Measurements from ENCODE around the gene PRMT7. TPM values are rescaled to one million over a fixed set of nuclear protein-coding genes. Genes with fewer than 3 reads are reported as not detected.

Gene PRMT7
- total RNA-seq, 2 experiments from 2014 or later = 80.4 to 85.1 TPM

- DNase-seq (ENCODE audit: low spot score) = no peak
- no peak for TF ChIP-seq CTCF (conservative IDR thresholded peaks at IDR 0.05; ENCODE audit: low read length)
- no peak for TF ChIP-seq EZH2phosphoT487 (IDR thresholded peaks at IDR 0.05; ENCODE audit: borderline replicate concordance, low read depth, low read length)
- Histone ChIP-seq H4K20me1 (ENCODE audit: insufficient read depth, low read length) (no peaks in the 10 kb centered on the region), H3K4me3 (ENCODE audit: low read depth, low read length, poor library complexity, severe bottlenecking) (peak overlapping the region; percentile 56), H2AFZ (ENCODE audit: low read length) (no peak overlapping the region), H3K9me3 (ENCODE audit: low read length) (no peaks in the 10 kb centered on the region), H3K9me2 (ENCODE audit: insufficient read depth, low read length) (no peaks in the 10 kb centered on the region), H3K4me1 (ENCODE audit: insufficient read depth, low read length, poor library complexity, severe bottlenecking) (peaks cover 97% of the 10 kb centered on the region), H3K79me2 (ENCODE audit: insufficient read depth, low read depth, low read length) (peaks cover 43% of the 10 kb centered on the region), H3K4me2 (ENCODE audit: low read length) (peak overlapping the region; percentile 83), H3K27ac (ENCODE audit: low read depth, low read length, poor library complexity, severe bottlenecking) (peak overlapping the region; percentile 97), H3K36me3 (ENCODE audit: insufficient read depth, low read length) (peaks cover 66% of the 10 kb centered on the region)
- no TSS peak for BruUV-seq (replicated peaks)
- ChIA-PET POLR2A (interaction anchor here (0.6 to 2.6 kb wide), 15 partner anchors 9 to 638 kb away, joined by 3 to 19 read pairs (median 5); partner anchors contain the start of genes PRMT7, SLC7A6 and SLC7A6OS), CTCF (ENCODE audit: unreplicated experiment) (interaction anchor here (0.6 to 2.1 kb wide), 7 partner anchors 9 to 28 kb away, joined by 3 to 15 read pairs (median 4); partner anchors contain the start of gene SLC7A6)
- intact Hi-C loops (cut with micrococcal nuclease; ENCODE audit: unreplicated experiment) = loop anchor here (1.0 kb wide), 2 partner anchors 21 to 25 kb away; partner anchors contain the start of genes SLC7A6 and SLC7A6OS
Measured at GRCh38 chr16:68285683-68286082, 25.1 kb upstream of the PRMT7 start.

- H3K36me3 ChIP-seq (ENCODE audit: insufficient read depth, low read length) = peaks cover 68% of the 10 kb centered on the region
Measured at GRCh38 chr16:68286153-68287074, 24.4 kb upstream of the PRMT7 start.

More at GRCh38 chr16:68286153-68287074, 24.4 kb upstream of the PRMT7 start:
- peak; percentile 76 for DNase-seq (ENCODE audit: low spot score)
- Histone ChIP-seq H3K9me3 (ENCODE audit: low read length) (no peaks in the 10 kb centered on the region), H3K79me2 (ENCODE audit: insufficient read depth, low read depth, low read length) (peaks cover 36% of the 10 kb centered on the region), H2AFZ (ENCODE audit: low read length) (no peak overlapping the region), H3K27ac (ENCODE audit: low read depth, low read length, poor library complexity, severe bottlenecking) (peak overlapping the region; percentile 97), H4K20me1 (ENCODE audit: insufficient read depth, low read length) (no peaks in the 10 kb centered on the region), H3K4me1 (ENCODE audit: insufficient read depth, low read length, poor library complexity, severe bottlenecking) (peaks cover 96% of the 10 kb centered on the region), H3K4me3 (ENCODE audit: low read depth, low read length, poor library complexity, severe bottlenecking) (peak overlapping the region; percentile 56), H3K9me2 (ENCODE audit: insufficient read depth, low read length) (no peaks in the 10 kb centered on the region), H3K4me2 (ENCODE audit: low read length) (peak overlapping the region; percentile 83)
- ChIA-PET CTCF (ENCODE audit: unreplicated experiment) (interaction anchor here (0.6 to 2.1 kb wide), 4 partner anchors 8 to 29 kb away, joined by 3 to 15 read pairs (median 5); partner anchors contain the start of gene SLC7A6), POLR2A (interaction anchor here (0.6 to 2.6 kb wide), 17 partner anchors 8 to 638 kb away, joined by 3 to 19 read pairs (median 5); partner anchors contain the start of genes PRMT7, SLC7A6 and SLC7A6OS)
- no peak for TF ChIP-seq EZH2phosphoT487 (IDR thresholded peaks at IDR 0.05; ENCODE audit: borderline replicate concordance, low read depth, low read length)
- TF ChIP-seq CTCF (conservative IDR thresholded peaks at IDR 0.05; ENCODE audit: low read length) = no peak
- intact Hi-C loops (cut with micrococcal nuclease; ENCODE audit: unreplicated experiment) = no loop called here
- no TSS peak for BruUV-seq (replicated peaks)

Data from OCI-LY7 (cell line).